Measurements from ENCODE around the gene C19orf12.
A peak's percentile ranks its signal among the peaks of the same experiment; 100 is the strongest.

C19orf12 gene

DNA sequence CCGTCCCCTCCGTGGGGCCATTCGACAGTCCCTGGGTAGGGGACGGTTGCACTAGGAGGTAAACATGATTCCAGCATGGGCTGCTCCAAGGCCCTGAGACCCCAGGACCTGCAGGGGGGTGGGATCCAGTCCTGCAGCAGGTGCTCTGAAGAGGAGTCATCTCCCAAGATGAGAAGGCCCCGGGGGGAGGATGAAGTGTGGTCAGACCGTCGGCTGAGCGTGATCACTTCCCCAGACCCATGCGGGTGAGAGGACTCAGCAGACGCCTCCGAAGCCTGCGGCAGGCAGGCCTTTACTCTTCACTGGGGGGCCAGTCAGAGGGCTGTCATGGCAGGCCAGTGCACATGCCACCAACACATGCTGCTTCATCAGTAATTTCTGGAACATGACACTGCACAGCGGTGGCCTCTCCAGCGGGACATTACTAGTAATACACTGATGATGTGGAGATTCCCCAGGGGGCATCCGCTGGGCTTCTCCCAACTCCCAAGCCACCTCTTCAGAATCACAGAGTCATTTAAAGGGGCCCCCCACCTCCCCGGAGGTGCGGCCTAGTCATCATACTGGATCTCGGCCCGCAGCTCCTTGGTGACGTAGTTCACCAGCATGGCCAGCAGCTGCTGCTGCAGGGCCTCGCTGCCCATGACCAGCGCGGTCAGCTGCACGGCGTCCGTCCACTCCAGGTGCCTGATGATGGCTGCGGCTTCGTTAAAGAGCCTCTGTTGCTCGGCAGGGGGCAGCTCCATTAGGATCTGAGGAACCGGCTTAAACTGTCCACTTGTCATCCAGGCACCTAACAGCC is 12.7 kb downstream of the C19orf12 start:
- in situ Hi-C loops (cut with MboI; ENCODE audit: low pct_unique_long_range_greater_than_20kb, low sequenced_read_pairs): no loop called here
- DNase-seq: no peak

DNA sequence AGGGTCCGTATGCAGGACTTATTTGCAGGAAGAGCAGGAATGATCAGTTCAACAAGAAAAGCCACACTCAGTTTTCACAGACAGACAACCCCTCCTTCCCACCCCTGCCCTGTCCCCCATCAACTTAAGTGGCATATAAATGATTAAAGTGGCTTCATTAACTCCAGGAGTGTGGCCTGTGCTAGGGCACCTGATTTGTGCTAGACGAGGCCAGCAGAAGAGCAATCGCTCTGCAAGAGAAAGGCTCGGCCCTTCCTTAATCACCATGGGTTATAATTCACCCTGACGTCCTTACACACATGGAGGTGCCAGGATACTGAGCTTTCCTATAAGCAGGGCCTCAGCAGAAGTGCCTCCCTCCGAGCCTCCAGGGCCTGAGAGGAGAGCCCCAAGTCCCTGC is 14.6 kb downstream of the C19orf12 start:
- no peak for DNase-seq
- in situ Hi-C loops (cut with MboI; ENCODE audit: low pct_unique_long_range_greater_than_20kb, low sequenced_read_pairs): no loop called here

DNA sequence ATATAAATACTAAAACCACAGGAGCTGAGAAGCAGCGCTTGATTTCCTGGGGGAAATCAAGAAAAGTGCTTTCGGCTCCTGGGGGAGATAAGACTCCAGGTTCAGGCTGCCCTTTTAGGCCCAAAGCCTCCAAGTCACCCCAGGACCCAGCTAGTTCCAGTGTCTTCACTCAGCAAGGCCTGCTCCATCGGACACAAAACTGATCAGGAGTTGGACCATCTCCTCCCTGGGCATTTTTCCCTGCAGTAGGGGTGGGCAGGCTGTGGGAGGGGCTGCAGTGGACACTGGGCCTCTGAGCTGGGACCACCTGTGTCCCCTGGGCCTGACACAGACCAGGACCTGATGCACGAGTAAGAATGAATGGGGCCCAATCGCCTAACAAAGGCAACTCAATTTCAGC is 15.2 kb downstream of the C19orf12 start:
- in situ Hi-C loops (cut with MboI; ENCODE audit: low pct_unique_long_range_greater_than_20kb, low sequenced_read_pairs): loop anchor here (25.0 kb wide), 1 partner anchor 488 kb away; the partner anchor contains the start of gene UQCRFS1
- no peak for DNase-seq

DNA sequence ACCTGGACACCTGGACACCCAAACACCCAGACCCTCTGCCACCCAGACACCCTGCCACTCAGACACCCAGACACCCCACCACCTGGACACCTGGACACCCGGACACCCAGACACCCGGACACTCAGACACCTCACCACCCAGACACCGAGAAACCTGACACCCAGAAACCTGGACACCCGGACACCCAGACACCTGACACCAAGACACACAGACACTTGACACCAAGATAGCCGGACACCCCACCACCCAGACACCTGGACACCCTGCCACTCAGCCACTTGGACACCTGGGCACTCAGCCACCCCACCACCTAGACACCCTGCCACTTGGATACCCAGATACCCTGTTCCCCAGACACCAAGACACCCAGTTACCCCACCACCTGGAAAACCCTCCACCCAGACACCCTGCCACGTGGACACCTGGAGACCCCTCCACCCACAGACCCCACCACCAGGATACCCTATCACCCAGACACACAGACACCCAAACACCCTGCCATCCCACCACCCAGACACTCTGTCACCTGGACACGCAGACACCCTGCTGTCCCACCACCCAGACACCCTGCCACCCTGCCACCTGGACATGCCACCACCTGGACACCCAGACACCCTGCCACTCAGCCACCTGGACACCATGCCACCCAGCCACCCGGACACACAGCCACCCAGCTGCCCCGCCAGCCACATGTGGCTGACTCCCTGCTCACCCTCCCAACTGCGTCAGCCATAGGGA is 17.4 kb downstream of the C19orf12 start:
- no peak for DNase-seq
- in situ Hi-C loops (cut with MboI; ENCODE audit: low pct_unique_long_range_greater_than_20kb, low sequenced_read_pairs): loop anchor here (25.0 kb wide), 1 partner anchor 485 kb away; the partner anchor contains the start of gene UQCRFS1

DNA sequence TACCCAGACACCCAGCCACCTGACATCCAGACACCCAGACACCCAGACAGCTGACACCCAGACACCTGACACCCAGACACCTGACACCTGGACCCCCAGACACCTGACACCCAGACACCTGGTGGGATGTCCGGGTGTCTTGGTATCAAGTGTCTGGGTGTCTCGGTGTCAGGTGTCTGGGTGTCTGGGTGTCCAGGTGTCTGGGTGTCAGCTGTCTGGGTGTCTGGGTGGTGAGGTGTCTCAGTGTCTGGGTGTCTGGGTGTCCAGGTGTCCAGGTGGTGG is 18.6 kb downstream of the C19orf12 start:
- no peak for DNase-seq
- in situ Hi-C loops (cut with MboI; ENCODE audit: low pct_unique_long_range_greater_than_20kb, low sequenced_read_pairs): loop anchor here (25.0 kb wide), 1 partner anchor 484 kb away; the partner anchor contains the start of gene UQCRFS1

DNA sequence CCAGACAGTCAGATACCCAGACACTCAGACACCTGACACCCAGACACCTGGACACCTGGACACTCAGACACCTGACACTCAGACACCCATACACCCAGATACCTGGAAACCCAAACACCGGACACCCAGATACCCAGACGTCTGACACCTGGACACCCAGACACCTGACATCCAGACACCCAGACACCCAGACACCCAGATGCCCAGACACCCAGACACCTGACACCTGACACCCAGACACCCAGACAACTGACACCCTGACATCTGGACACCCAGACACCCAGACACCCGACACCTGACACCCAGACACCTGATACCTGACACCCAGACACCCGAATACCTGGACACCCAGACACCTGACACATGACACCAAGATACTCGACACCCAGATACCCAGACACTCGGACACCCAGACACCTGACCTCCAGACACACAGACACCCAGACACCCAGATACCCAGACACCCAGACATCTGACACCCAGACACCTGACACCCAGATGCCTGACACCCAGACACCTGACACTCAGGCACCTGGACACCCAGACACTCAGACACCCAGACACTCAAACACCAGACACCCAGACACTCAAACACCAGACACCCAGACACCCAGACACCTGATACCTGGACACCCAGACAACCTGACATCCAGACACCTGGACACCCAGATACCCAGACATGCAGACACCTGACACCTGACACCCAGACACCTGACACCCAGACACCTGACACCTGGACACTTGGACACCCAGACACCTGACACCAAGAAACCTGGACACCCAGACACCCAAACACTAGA is 19.1 kb downstream of the C19orf12 start:
- no peak for DNase-seq
- in situ Hi-C loops (cut with MboI; ENCODE audit: low pct_unique_long_range_greater_than_20kb, low sequenced_read_pairs): loop anchor here (25.0 kb wide), 1 partner anchor 484 kb away; the partner anchor contains the start of gene UQCRFS1

DNA sequence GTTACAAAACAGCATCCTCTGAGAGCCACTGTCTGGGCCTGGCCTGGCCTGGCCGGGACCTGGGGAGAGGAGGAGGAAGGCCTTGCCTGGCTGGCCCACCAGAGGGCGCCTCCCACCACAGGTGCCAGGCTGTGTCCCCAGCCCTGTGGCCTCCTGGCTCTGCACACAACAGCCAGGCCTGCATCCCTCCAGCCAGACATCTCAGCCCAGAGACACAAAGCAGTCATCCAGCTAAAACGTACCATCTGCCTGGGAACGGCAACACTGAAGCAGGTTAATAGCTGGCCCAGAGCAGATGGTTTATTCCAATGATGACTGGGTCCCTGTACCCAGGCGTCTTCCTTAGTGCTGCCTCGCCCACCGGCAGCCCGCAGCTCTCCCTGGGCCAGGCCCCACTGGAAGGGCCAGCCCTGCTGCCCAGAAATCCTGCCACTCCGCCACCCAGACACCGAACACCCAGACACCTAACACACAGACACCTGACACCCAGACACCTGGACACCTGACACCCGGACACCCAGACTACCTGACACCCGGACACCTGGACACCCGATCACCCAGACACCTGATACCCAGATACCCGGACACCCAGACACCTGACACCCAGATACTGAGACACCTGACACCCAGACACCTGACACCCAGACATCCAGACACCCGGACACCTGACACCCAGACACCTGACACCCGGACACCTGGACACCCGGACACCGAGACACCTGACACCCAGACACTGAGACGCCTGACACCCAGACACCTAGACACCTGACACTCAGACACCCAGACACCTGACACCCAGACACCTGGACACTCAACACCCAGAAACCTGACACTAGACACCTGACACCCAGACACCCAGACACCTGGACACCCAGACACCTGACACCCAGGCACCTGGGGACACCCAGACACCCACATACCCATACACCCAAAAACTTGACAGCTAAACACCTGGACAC is 20.1 kb downstream of the C19orf12 start:
- in situ Hi-C loops (cut with MboI; ENCODE audit: low pct_unique_long_range_greater_than_20kb, low sequenced_read_pairs): loop anchor here (25.0 kb wide), 1 partner anchor 483 kb away; the partner anchor contains the start of gene UQCRFS1
- DNase-seq: peak; percentile 90

DNA sequence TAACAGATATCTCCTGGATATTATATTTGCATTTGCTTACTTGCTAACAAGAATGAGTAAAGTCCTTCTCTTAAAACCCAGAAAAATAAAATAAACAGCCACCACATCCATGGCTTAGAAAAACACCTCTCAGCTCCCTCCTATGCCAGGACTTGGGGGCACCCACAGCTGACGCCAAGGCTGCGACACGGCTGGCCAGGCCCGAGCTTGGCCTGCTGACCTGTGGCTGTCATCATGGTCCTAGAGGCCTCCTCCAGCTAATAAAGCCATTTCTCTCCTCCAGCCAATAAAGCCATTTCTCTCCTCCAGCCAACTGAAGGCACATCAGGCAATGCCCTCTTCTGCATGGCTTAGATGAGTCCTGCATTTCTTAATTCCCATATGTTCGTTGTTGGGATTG is 20.9 kb downstream of the C19orf12 start:
- no peak for DNase-seq
- in situ Hi-C loops (cut with MboI; ENCODE audit: low pct_unique_long_range_greater_than_20kb, low sequenced_read_pairs): loop anchor here (25.0 kb wide), 1 partner anchor 482 kb away; the partner anchor contains the start of gene UQCRFS1

DNA sequence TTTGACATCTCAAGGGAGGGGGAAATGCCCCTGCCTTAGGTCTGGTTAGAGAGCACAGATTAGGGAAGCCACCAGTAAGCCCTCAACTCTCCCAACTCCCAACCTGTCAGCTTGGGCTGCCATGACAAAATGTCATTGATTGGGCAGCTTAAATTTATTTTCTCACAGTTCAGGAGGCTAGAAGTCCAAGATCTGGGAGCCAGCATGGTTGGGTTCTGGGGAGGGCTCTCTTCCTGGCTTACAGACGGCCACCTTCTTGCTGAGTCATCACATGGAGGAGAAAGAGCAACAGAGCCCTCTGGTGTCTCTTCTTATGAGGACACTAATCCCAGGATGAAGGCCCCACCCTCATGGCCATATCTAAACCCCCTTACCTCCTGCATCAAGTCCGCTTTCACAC is 24.2 kb downstream of the C19orf12 start:
- in situ Hi-C loops (cut with MboI; ENCODE audit: low pct_unique_long_range_greater_than_20kb, low sequenced_read_pairs): loop anchor here (25.0 kb wide), 1 partner anchor 479 kb away; the partner anchor contains the start of gene UQCRFS1
- peak; percentile 83 for DNase-seq

DNA sequence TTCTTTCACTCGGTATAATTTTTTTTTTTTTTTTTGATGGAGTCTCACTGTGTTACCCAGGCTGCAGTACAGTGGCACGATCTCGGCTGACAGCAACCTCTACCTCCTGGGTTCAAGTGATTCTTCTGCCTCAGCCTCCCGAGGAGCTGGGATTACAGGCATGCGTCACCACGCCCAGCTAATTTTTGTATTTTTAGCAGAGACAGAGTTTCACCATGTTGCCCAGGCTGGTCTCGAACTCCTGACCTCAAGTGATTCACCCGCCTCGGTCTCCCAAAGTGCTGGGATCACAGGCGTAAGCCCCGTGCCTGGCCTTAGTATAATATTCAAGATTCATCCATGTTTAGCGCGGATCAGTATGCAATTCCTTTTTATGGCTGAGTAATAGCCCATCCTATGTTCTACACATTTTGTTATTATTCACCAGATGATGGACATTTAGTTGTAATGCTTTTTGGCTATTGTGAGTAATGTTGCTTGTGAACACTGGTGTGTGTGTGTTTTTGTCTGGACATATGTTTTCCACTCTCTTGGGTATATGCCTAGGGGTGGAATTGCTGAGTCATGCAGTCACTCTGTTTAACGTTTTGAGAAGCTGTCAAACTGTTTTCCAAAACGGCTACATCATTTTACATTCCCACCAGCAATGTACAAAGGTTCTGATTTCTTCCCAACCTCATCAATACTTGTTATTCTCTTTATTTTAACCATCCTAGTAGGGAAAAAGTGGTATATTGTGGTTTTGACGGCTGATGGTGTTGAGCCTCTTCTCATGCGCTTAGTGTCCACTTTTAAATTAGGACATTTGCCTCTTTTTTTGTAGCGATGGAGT is 26.9 kb downstream of the C19orf12 start:
- in situ Hi-C loops (cut with MboI; ENCODE audit: low pct_unique_long_range_greater_than_20kb, low sequenced_read_pairs): loop anchor here (10.0 to 25.0 kb wide), 2 partner anchors 73 to 476 kb away; partner anchors contain the start of gene UQCRFS1
- no peak for DNase-seq

DNA sequence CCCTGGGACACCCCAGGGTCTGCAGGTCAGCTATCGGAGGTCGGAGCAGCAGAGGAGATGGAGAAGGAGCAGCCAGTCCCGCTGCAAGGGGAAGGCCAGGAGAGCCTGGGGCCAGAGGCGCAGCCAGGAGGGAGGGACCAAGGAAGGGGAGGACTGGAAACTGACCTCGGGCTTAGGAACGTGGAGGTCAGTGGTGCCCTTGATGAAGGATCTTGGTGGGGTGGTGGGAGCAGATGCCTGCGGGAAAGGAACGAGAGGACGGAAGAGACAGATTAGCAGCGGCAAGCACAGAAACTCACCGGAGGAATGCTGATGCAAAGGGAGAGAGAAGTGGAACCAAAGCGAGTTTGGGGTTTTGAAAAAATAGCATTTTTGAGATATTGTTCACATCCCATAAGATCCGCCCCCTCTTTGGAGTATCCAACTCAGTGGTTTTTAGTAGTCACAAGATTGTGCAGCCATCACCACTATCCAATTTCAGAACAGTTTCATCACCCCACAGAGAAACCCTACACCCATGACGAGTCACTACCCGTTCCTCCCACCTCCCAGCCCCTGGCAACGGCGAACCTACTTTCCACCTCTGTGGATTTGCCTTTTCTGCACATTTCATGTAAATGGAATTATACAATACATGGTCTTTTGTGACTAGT is 27.7 kb downstream of the C19orf12 start:
- in situ Hi-C loops (cut with MboI; ENCODE audit: low pct_unique_long_range_greater_than_20kb, low sequenced_read_pairs): loop anchor here (10.0 to 25.0 kb wide), 2 partner anchors 73 to 475 kb away; partner anchors contain the start of gene UQCRFS1
- DNase-seq: peak; percentile 17

DNA sequence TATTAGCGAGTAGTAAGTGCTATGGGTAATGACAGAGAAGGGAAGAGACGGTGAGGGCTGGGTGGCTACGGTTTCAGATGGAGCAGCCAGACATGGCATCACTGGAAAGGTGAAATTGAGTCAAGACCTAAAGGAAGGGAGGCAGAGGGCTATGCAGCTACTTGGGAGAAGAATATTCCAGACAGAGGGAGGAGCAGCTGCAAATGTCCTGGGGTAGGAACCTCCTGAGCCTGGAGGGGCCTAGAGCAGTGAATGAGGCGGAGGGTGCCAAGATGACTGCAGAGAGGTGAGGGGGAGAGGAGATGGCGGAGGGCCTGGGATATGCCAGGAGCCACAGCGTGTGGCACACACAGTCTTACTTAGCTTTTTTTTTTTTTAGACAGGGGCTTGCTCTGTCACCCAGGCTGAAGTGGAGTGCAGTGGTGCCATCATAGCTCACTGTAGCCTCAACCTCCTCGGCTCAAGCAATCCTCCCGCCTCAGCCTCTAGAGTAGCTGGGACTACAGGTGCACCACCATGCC is 28.7 kb downstream of the C19orf12 start:
- in situ Hi-C loops (cut with MboI; ENCODE audit: low pct_unique_long_range_greater_than_20kb, low sequenced_read_pairs): loop anchor here (10.0 to 25.0 kb wide), 2 partner anchors 72 to 474 kb away; partner anchors contain the start of gene UQCRFS1
- no peak for DNase-seq

DNA sequence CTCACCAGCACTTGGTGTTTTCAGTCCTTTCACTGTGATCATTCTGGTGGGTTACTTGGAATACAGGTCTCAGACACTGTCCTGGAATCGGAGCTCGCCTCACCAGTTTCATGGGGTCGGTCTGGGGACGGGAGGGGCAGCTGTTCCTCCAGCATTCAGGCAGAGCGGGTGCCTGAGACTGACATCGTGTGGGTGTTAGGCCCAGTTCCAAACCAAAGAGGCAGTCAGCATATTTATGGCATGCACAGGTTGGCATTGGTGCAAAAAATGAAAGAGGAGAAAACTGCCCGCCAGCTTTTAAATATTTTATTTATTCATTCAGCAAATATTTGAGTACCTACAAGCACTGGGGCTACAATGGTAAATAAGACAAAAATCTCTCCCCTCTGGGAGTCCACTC is 29.7 kb downstream of the C19orf12 start:
- DNase-seq: no peak
- in situ Hi-C loops (cut with MboI; ENCODE audit: low pct_unique_long_range_greater_than_20kb, low sequenced_read_pairs): loop anchor here (10.0 to 25.0 kb wide), 2 partner anchors 71 to 473 kb away; partner anchors contain the start of gene UQCRFS1

DNA sequence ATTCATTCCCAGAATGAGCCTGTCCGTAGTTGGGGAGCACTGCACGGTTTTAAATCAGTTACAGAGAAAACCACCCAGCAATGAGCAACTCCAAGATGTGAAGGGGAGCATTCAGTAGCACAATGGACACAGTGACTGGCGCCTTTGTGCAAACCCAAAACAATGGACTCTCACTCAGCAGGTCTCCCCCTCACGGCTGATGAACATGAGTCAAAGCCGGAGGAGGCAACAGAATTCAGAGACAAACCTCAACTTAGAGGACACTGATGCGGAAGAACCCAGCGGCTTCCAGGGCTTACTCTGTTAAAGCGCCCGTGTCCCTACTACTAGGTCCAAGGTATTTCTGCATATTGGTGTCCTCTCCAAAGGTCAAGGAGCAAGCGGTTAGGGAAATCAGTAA is 32.1 kb downstream of the C19orf12 start:
- in situ Hi-C loops (cut with MboI; ENCODE audit: low pct_unique_long_range_greater_than_20kb, low sequenced_read_pairs): loop anchor here (10.0 to 25.0 kb wide), 2 partner anchors 68 to 471 kb away; partner anchors contain the start of gene UQCRFS1
- no peak for DNase-seq

DNA sequence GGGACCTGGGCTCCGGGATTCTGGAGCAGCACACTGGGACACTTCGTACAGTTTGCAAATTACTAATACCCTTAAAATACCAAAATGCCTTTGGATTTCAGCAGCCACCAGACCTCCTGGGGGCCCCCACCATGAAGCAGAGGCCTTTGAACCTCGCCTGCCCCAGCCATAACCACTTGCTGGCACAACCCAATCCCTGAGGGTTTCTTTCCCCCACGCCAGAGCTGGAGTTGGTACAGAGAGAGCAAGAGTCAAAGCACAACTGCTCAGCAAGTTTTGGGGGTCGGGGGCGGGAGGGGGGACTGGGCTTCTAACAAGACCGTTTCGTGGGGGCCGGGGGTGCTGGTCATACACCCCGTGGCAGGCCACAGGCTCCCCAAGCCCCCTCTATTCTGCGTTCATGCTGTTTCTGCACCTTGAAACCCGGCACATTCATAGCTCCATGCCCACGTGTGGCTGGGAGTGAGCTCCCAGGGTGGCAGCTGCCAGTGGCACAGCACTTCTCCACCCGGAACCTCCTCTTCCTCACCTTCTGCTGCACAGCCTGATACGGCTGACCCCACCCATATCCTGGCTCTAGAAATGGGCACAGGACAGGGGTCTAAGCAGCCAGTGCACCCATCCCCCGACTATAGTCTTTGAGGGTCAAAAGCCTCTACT is 32.7 kb downstream of the C19orf12 start:
- no peak for DNase-seq
- in situ Hi-C loops (cut with MboI; ENCODE audit: low pct_unique_long_range_greater_than_20kb, low sequenced_read_pairs): loop anchor here (10.0 to 25.0 kb wide), 2 partner anchors 68 to 470 kb away; partner anchors contain the start of gene UQCRFS1
